GM18505 (cell line): ENCODE results near the gene GTF2I.
A peak's percentile ranks its signal among the peaks of the same experiment; 100 is the strongest.

Experiments
- ATAC-seq: cut with Tn5 transposase; IDR thresholded peaks from one replicate; pipeline ENCODE4 v1.9.1; 2021; ENCODE audit not compliant: unreplicated experiment
- POLR2A ChIP-seq: IDR thresholded peaks from 4 replicates; pipeline ENCODE4 v1.6.1; 2011; ENCODE audit warnings: borderline replicate concordance; ENCODE audit not compliant: insufficient read depth, insufficient read length; ENCODE audit errors: extremely low read depth

Gene GTF2I

GRCh38 chr7:74657692-74658177, at the start of gene GTF2I:
GTF2I (plus strand) TSS chr7:74657718; CDS start chr7:74689129, 31,411 bp downstream.
- TF ChIP-seq POLR2A = peak; percentile 5
- peak; percentile 19 for ATAC-seq

GRCh38 chr7:74612015-74612829, 45.3 kb upstream of the GTF2I start:
- no peak for ATAC-seq
- no peak for TF ChIP-seq POLR2A

GRCh38 chr7:74615933-74616780, 41.4 kb upstream of the GTF2I start:
- no peak for TF ChIP-seq POLR2A
- ATAC-seq = no peak

GRCh38 chr7:74617180-74617744, 40.3 kb upstream of the GTF2I start:
- no peak for ATAC-seq
- peak; percentile 38 for TF ChIP-seq POLR2A

- TF ChIP-seq POLR2A = no peak
- ATAC-seq = no peak
Measured at GRCh38 chr7:74619235-74619860, 38.2 kb upstream of the GTF2I start.

- ATAC-seq = no peak
- TF ChIP-seq POLR2A = no peak
Measured at GRCh38 chr7:74622228-74622749, 35.2 kb upstream of the GTF2I start.

GRCh38 chr7:74623135-74623534, 34.4 kb upstream of the GTF2I start:
- no peak for TF ChIP-seq POLR2A
- ATAC-seq = no peak

GRCh38 chr7:74625446-74625845, 32.1 kb upstream of the GTF2I start:
- ATAC-seq = no peak
- no peak for TF ChIP-seq POLR2A

GRCh38 chr7:74627661-74628411, 29.7 kb upstream of the GTF2I start:
- TF ChIP-seq POLR2A = no peak
- no peak for ATAC-seq

- ATAC-seq = no peak
- TF ChIP-seq POLR2A = no peak
Measured at GRCh38 chr7:74632505-74632904, 25.0 kb upstream of the GTF2I start.

- TF ChIP-seq POLR2A = no peak
- no peak for ATAC-seq
Measured at GRCh38 chr7:74633451-74633921, 24.0 kb upstream of the GTF2I start.

- TF ChIP-seq POLR2A = no peak
- ATAC-seq = no peak
Measured at GRCh38 chr7:74637745-74638144, 19.8 kb upstream of the GTF2I start.
